ENCODE results near the gene CCDC197. TPM values are rescaled to one million over a fixed set of nuclear protein-coding genes. Genes with fewer than 3 reads are reported as not detected.

Gene CCDC197
- total RNA-seq, 1 experiment from 2014 or later, result not detected

- no peaks in the 10 kb centered on the region for H3K27me3 ChIP-seq (ENCODE audit: insufficient read depth, low read length)
- no peak overlapping the region for H3K18ac ChIP-seq (ENCODE audit: insufficient read length, low read depth, low read length)
- H3K79me1 ChIP-seq (ENCODE audit: insufficient read depth, low read depth, low read length, poor library complexity, severe bottlenecking), result no peaks in the 10 kb centered on the region
- no peak overlapping the region for H3K14ac ChIP-seq (ENCODE audit: insufficient read depth, low read length)
- H4K91ac ChIP-seq (ENCODE audit: insufficient read length, low read depth, low read length), result no peak overlapping the region
- no peak for TF ChIP-seq CTCF (conservative IDR thresholded peaks at IDR 0.05)
- no peak overlapping the region for H2BK120ac ChIP-seq (ENCODE audit: low read depth, low read length, poor library complexity, severe bottlenecking)
- H3K4ac ChIP-seq (ENCODE audit: low read depth, low read length), result no peak overlapping the region
- DNase-seq, result no peak
- no peaks in the 10 kb centered on the region for H3K79me2 ChIP-seq (ENCODE audit: insufficient read depth, low read length)
- Mint-ChIP-seq H3K4me1 (peaks cover 26 to 27% of the 10 kb centered on the region in 2 experiments), H3K36me3 (ENCODE audit: insufficient read depth in 1 of 3, low read depth in 3 of 3) (peaks cover 4 to 36% (median 29%) of the 10 kb centered on the region in 3 experiments), H3K4me3 (no peak overlapping the region), H3K27me3 (ENCODE audit: low read depth) (no peaks in the 10 kb centered on the region), H3K9me3 (peaks cover 0 to 2% of the 10 kb centered on the region in 2 experiments; a peak in 1 of 5 replicates), H3K27ac (no peak overlapping the region; a peak in 1 of 7 replicates)
- no peak overlapping the region for H3K27ac ChIP-seq (ENCODE audit: insufficient read length, low read depth, low read length)
- H2BK12ac ChIP-seq (ENCODE audit: insufficient read length, low read depth, low read length), result no peak overlapping the region
- H2BK5ac ChIP-seq (ENCODE audit: insufficient read length, low read length), result no peak overlapping the region
- H2AK5ac ChIP-seq (ENCODE audit: insufficient read length, low read length), result no peak overlapping the region
- H4K8ac ChIP-seq (replicated peaks; ENCODE audit: insufficient read length, low read depth, low read length), result no peak overlapping the region
- no peak overlapping the region for H2BK15ac ChIP-seq (ENCODE audit: low read depth, low read length)
- H3K4me1 ChIP-seq (ENCODE audit: insufficient read depth, low read length), result no peaks in the 10 kb centered on the region
- H3K9me3 ChIP-seq (ENCODE audit: control insufficient read depth, low read depth, low read length), result no peaks in the 10 kb centered on the region
- no peaks in the 10 kb centered on the region for H3K23me2 ChIP-seq (ENCODE audit: insufficient read length, low read depth, low read length, poor library complexity, severe bottlenecking)
- H3T11ph ChIP-seq (ENCODE audit: low read length), result no peak overlapping the region
- H3K4me2 ChIP-seq (ENCODE audit: insufficient read depth, insufficient read length, low read length), result no peak overlapping the region
- no peak overlapping the region for H4K5ac ChIP-seq (ENCODE audit: insufficient read length, low read depth, low read length)
- no CpG with 5 or more reads among the region's 9 CpGs for WGBS (ENCODE audit: extremely low coverage, insufficient read length, low lambda C conversion rate)
- H2BK20ac ChIP-seq (ENCODE audit: low read depth, low read length, poor library complexity, severe bottlenecking), result no peak overlapping the region
- H3K9ac ChIP-seq (ENCODE audit: extremely low read depth, insufficient read length, low read length), result no peak overlapping the region
- no peak overlapping the region for H3K56ac ChIP-seq (ENCODE audit: insufficient read length, low read depth, low read length)
- no peak overlapping the region for H2AFZ ChIP-seq (ENCODE audit: low read length)
- no peaks in the 10 kb centered on the region for H4K20me1 ChIP-seq (ENCODE audit: control insufficient read depth, insufficient read depth, insufficient read length)
- H3K23ac ChIP-seq (ENCODE audit: insufficient read length, low read depth, low read length), result no peak overlapping the region
These were observed 40.9 kb downstream of the CCDC197 start for GRCh38 chr14:94037954-94038353.

Data from H9 (cell line).